Neural cell (in vitro differentiated cells): ENCODE data around the gene C17orf50. TPM values are rescaled to one million over a fixed set of nuclear protein-coding genes. Genes with fewer than 3 reads are reported as not detected.

ENCODE experiments used
- H2AFZ ChIP-seq: fragments of 200-600, 300-800 bp; sonication (generic), shearing (Covaris generic); 2 replicates; pipeline ENCODE4 v1.6.0; 2014; ENCODE audit warnings: low read depth, mild to moderate bottlenecking, antibody characterized with exemption, low read length, moderate library complexity
- H3F3A ChIP-seq: fragments of 200-600 bp; shearing (Covaris generic); 2 replicates; pipeline ENCODE4 v1.6.1; 2016; ENCODE audit warnings: mild to moderate bottlenecking, moderate library complexity, mixed read lengths, antibody characterized with exemption, low read length; ENCODE audit not compliant: insufficient read depth, poor library complexity, severe bottlenecking
- H3K27ac ChIP-seq: fragments of 200-600, 300-800 bp; sonication (generic), shearing (Covaris generic); 2 replicates; pipeline ENCODE4 v1.5.1; 2014; ENCODE audit warnings: mild to moderate bottlenecking, low read length, moderate library complexity
- H3K27me3 ChIP-seq: fragments of 300-800, 200-600 bp; sonication (generic), shearing (Covaris generic); 2 replicates; pipeline ENCODE4 v1.6.0; 2014; ENCODE audit warnings: mild to moderate bottlenecking, low read depth, low read length, moderate library complexity; ENCODE audit not compliant: insufficient read depth
- H3K36me3 ChIP-seq: fragments of 300-800, 200-600 bp; sonication (generic), shearing (Covaris generic); 2 replicates; pipeline ENCODE4 v1.5.1; 2014; ENCODE audit warnings: mild to moderate bottlenecking, antibody characterized with exemption, low read length, moderate library complexity; ENCODE audit not compliant: insufficient read depth
- H3K4me2 ChIP-seq: fragments of 300-800, 200-600 bp; sonication (generic), shearing (Covaris generic); 2 replicates; pipeline ENCODE4 v1.6.0; 2014; ENCODE audit warnings: mild to moderate bottlenecking, low read length
- H3K4me3 ChIP-seq: fragments of 300-800, 200-600 bp; sonication (generic), shearing (Covaris generic); 2 replicates; pipeline ENCODE4 v1.5.1; 2014; ENCODE audit warnings: mild to moderate bottlenecking, low read length, moderate library complexity
- H3K79me2 ChIP-seq: fragments of 200-600 bp; shearing (Covaris generic); replicated peaks from 2 replicates; pipeline ENCODE4 v1.6.0; 2014; ENCODE audit warnings: mild to moderate bottlenecking, low read length, moderate library complexity; ENCODE audit not compliant: insufficient read depth
- H3K9ac ChIP-seq: fragments of 300-800, 200-600 bp; sonication (generic), shearing (Covaris generic); 2 replicates; pipeline ENCODE4 v1.6.1; 2016; ENCODE audit warnings: mild to moderate bottlenecking, low read length, mixed read lengths
- H3K9me2 ChIP-seq: fragments of 200-600 bp; shearing (Covaris generic); 2 replicates; pipeline ENCODE4 v1.6.1; 2016; ENCODE audit warnings: mild to moderate bottlenecking, low read length, mixed read lengths; ENCODE audit not compliant: insufficient read depth
- H3K9me3 ChIP-seq: fragments of 200-600, 300-800 bp; sonication (generic), shearing (Covaris generic); 2 replicates; pipeline ENCODE4 v1.6.1; 2016; ENCODE audit warnings: mild to moderate bottlenecking, mixed run types, low read length, moderate library complexity, mixed read lengths
- H4K20me1 ChIP-seq: fragments of 200-600 bp; shearing (Covaris generic); 2 replicates; pipeline ENCODE4 v1.6.1; 2016; ENCODE audit warnings: mild to moderate bottlenecking, mixed run types; ENCODE audit not compliant: insufficient read depth
- CTCF ChIP-seq: fragments of 450-650 bp; IDR thresholded peaks from 2 replicates; pipeline ENCODE4 v1.5.1; 2014; ENCODE audit warnings: antibody characterized with exemption, mild to moderate bottlenecking, moderate library complexity; ENCODE audit not compliant: poor library complexity, severe bottlenecking
- EP300 ChIP-seq: fragments of 450-650 bp; conservative IDR thresholded peaks from 2 replicates; pipeline ENCODE4 v1.6.1; 2014; ENCODE audit warnings: antibody characterized with exemption, mild to moderate bottlenecking, moderate library complexity; ENCODE audit not compliant: poor library complexity, severe bottlenecking
- EZH2 ChIP-seq: fragments of 200-600, 300-800 bp; shearing (Covaris generic), sonication (generic); IDR thresholded peaks from 2 replicates; pipeline ENCODE4 v1.6.1; 2014; ENCODE audit warnings: antibody characterized with exemption, low read length, borderline replicate concordance, mild to moderate bottlenecking; ENCODE audit not compliant: insufficient read depth, poor library complexity, severe bottlenecking
- MXI1 ChIP-seq: fragments of 450-650 bp; conservative IDR thresholded peaks from 2 replicates; pipeline ENCODE4 v1.6.1; 2014; ENCODE audit warnings: antibody characterized with exemption, mild to moderate bottlenecking; ENCODE audit not compliant: poor library complexity, severe bottlenecking
- POLR2AphosphoS5 ChIP-seq: IDR thresholded peaks from 2 replicates; pipeline ENCODE4 v1.6.1; 2012
- RAD21 ChIP-seq: fragments of 450-650 bp; conservative IDR thresholded peaks from 2 replicates; pipeline ENCODE4 v1.6.1; 2014; ENCODE audit warnings: antibody characterized with exemption, mild to moderate bottlenecking, moderate library complexity
- REST ChIP-seq: IDR thresholded peaks from 2 replicates; pipeline ENCODE4 v1.6.1; 2012; ENCODE audit warnings: borderline replicate concordance
- SMC3 ChIP-seq: fragments of 450-650 bp; conservative IDR thresholded peaks from 2 replicates; pipeline ENCODE4 v1.6.1; 2014; ENCODE audit warnings: antibody characterized with exemption, mild to moderate bottlenecking, moderate library complexity; ENCODE audit not compliant: poor library complexity
- TAF1 ChIP-seq: IDR thresholded peaks from 2 replicates; pipeline ENCODE4 v1.6.1; 2012; ENCODE audit warnings: low read depth
- polyA plus RNA-seq: library from polyadenylated mRNA; depleted of rRNA; stranded (reverse); fragments of >200 nt; gene quantifications from 2 replicates; pipeline ENCODE4 v1.2.3, GENCODE V29; 2014

C17orf50 gene
- polyA plus RNA-seq, 1 donor from 2014 or later = not detected

GRCh38 chr17:35788477-35789368 is 28.0 kb downstream of the C17orf50 start:
- Histone ChIP-seq H3K27ac (no peak overlapping the region), H3K4me2 (no peak overlapping the region)

More at GRCh38 chr17:35788477-35789368, 28.0 kb downstream of the C17orf50 start:
- Histone ChIP-seq H4K20me1 (no peaks in the 10 kb centered on the region), H3K79me2 (no peaks in the 10 kb centered on the region), H3K27me3 (peaks cover 13% of the 10 kb centered on the region), H2AFZ (no peak overlapping the region), H3K9ac (no peak overlapping the region), H3K9me2 (no peaks in the 10 kb centered on the region), H3K36me3 (no peaks in the 10 kb centered on the region), H3F3A (no peaks in the 10 kb centered on the region), H3K4me3 (no peak overlapping the region), H3K9me3 (no peaks in the 10 kb centered on the region)
- no peak for TF ChIP-seq SMC3
- no peak for TF ChIP-seq TAF1
- no peak for TF ChIP-seq REST
- TF ChIP-seq EZH2 = no peak
- no peak for TF ChIP-seq POLR2AphosphoS5
- no peak for TF ChIP-seq EP300
- no peak for TF ChIP-seq MXI1
- TF ChIP-seq RAD21 = no peak
- TF ChIP-seq CTCF = no peak
